Type B pancreatic cell (in vitro differentiated cells): ENCODE data around the gene BTBD9. TPM values are rescaled to one million over a fixed set of nuclear protein-coding genes. Genes with fewer than 3 reads are reported as not detected.

Experiments used
- DNase-seq: peaks from one replicate; pipeline ENCODE4 v3.0.0; 2021; ENCODE audit warnings: mixed read lengths; ENCODE audit not compliant: unreplicated experiment; ENCODE audit errors: extremely low spot score
- H3K27ac Mint-ChIP-seq: 2 replicates; pipeline ENCODE4 v1.8.0; 2021; ENCODE audit warnings: mild to moderate bottlenecking, mixed read lengths
- H3K27me3 Mint-ChIP-seq: 2 replicates; pipeline ENCODE4 v1.8.0; 2021; ENCODE audit warnings: mixed read lengths
- H3K36me3 Mint-ChIP-seq: 2 replicates; pipeline ENCODE4 v1.8.0; 2021; ENCODE audit warnings: mixed read lengths
- H3K4me1 Mint-ChIP-seq: one replicate; pipeline ENCODE4 v1.8.0; 2021; ENCODE audit warnings: mixed read lengths; ENCODE audit not compliant: unreplicated experiment
- H3K4me3 Mint-ChIP-seq: 2 replicates; pipeline ENCODE4 v1.8.0; 2021; ENCODE audit warnings: mild to moderate bottlenecking, mixed read lengths
- H3K9me3 Mint-ChIP-seq: 2 replicates; pipeline ENCODE4 v1.8.0; 2021; ENCODE audit warnings: mixed read lengths
- total RNA-seq: library from RNA; stranded (reverse); gene quantifications from 2 replicates; pipeline ENCODE4 v1.2.1, GENCODE V29; 2021; ENCODE audit warnings: low replicate concordance
- TF ChIP-seq, protein P1 (sequence below): fragments of 200-600 bp; sonication (generic); conservative IDR thresholded peaks from 2 replicates; pipeline ENCODE4 v1.5.0; 2021; ENCODE audit warnings: antibody characterized with exemption, mild to moderate bottlenecking

BTBD9 gene
- total RNA-seq, 1 donor from 2014 or later: 14.9 TPM

DNA sequence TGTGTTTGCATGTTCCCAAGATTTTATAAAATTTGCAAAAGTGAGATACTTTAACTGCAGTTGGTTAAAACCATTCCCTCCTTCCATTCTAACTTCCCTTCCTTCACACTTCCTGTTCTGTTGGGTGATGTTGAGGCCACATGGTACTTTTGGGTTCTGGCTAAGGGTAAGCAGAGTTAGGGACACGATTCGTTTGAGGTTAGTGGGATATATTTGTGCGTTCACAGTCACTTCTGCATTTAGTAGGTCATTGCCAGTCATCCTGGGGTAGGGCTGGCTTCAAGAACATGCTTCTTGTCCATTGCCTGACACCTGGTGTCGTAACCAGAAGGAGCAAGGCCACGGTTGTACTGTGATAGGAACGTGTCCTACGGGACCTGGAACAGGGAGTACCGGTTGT, 480.1 kb downstream of the BTBD9 start:
- no peaks in the 10 kb centered on the region for H3K27me3 Mint-ChIP-seq
- no peak overlapping the region for H3K27ac Mint-ChIP-seq
- H3K4me1 Mint-ChIP-seq: peaks cover 10% of the 10 kb centered on the region
- TF ChIP-seq, protein P1, sequence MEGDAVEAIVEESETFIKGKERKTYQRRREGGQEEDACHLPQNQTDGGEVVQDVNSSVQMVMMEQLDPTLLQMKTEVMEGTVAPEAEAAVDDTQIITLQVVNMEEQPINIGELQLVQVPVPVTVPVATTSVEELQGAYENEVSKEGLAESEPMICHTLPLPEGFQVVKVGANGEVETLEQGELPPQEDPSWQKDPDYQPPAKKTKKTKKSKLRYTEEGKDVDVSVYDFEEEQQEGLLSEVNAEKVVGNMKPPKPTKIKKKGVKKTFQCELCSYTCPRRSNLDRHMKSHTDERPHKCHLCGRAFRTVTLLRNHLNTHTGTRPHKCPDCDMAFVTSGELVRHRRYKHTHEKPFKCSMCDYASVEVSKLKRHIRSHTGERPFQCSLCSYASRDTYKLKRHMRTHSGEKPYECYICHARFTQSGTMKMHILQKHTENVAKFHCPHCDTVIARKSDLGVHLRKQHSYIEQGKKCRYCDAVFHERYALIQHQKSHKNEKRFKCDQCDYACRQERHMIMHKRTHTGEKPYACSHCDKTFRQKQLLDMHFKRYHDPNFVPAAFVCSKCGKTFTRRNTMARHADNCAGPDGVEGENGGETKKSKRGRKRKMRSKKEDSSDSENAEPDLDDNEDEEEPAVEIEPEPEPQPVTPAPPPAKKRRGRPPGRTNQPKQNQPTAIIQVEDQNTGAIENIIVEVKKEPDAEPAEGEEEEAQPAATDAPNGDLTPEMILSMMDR: no peak
- peaks cover 4% of the 10 kb centered on the region for H3K9me3 Mint-ChIP-seq
- DNase-seq: no peak
- no peak overlapping the region for H3K4me3 Mint-ChIP-seq
- H3K36me3 Mint-ChIP-seq: peaks cover 22% of the 10 kb centered on the region

DNA sequence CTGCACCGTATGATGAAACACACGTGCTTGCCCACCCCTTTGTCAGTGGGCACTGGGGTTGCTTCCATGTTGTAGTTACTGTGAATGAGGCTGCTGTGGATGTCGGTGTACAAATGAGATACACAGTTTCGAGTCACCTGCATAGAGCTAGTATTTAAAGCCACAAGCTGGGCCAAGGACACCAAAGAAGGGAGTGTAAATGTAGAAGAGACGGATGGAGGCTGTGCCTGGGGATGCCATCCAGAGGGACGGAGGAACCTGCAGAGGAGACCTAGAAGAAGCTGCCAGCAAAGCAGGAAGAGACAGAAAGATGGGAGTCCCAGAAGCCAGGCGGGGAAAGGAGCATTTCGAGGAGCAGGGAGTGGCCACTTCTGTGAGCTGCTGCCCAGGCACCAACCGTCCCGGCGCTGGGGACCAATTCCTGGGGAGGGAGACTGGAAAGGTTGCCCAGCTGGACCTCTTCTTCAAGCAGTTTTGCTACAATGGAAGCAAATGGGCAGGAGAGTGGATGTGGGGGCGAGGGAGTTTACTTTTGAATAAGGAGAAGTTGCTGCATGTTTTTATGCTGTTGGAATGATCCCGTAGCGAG, 480.9 kb downstream of the BTBD9 start:
- DNase-seq: no peak
- Mint-ChIP-seq H3K27ac (peak overlapping the region; percentile 11), H3K4me3 (no peak overlapping the region), H3K27me3 (no peaks in the 10 kb centered on the region), H3K36me3 (peaks cover 22% of the 10 kb centered on the region), H3K4me1 (peaks cover 6% of the 10 kb centered on the region), H3K9me3 (peaks cover 4% of the 10 kb centered on the region)
- TF ChIP-seq, protein P1: no peak

DNA sequence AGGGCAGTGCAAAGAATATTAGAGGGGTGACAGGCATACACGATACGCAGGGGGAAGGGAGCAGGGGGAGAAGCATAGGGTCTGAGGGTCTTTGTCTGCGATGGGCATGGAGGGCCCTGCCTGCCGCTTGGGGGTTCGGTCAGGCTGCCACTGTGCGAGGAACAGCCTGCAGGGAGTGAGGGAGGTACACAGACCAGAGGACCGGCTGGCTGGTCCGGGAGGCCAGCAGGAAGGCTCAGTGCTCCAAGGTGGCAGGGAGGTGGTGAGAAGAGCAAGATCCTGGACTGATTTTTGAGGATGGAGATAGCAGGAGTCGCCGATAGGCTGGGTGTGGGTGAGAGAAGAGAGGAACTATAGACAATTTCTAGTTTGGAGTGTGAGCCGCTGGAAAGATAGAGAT, 481.8 kb downstream of the BTBD9 start:
- Mint-ChIP-seq H3K27ac (no peak overlapping the region), H3K4me1 (peaks cover 10% of the 10 kb centered on the region), H3K27me3 (no peaks in the 10 kb centered on the region), H3K4me3 (no peak overlapping the region), H3K9me3 (peaks cover 4% of the 10 kb centered on the region), H3K36me3 (peaks cover 22% of the 10 kb centered on the region)
- DNase-seq: no peak
- TF ChIP-seq, protein P1: no peak

DNA sequence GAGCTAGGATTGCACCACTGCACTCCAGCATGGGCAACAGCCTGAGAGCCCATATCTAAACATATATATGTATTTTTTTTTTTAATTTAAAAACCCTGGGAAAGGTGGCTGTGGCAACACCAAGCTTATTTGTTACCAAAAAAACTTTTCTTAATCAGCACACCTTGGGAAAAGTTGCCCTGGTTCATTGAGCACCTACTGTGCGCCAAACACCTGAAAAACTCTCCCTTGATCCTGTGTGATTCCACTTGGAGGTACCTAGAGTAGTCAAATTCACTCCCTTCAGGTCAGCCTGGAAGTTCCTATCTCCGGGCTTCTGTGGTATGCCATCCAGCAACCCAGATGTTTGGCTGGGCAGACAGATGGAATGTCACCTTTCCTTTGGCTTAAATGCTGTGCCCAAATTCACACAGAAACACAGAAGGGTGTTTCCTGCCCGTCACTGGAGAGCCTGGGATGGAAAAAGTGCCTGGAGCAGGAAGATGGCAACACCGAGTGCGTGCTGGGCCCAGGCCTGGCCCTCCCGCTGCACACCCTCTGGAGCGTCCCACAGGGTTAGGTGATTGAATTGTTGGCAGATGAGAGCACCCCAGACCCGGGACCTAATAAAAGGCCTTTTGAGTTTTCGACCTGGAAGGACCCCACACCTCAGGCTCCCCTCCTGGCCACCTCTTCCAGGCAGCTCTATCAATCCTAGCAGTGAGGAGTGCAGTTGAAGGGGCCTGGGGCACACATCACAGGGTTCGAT, 482.7 kb downstream of the BTBD9 start:
- peaks cover 11% of the 10 kb centered on the region for H3K4me1 Mint-ChIP-seq
- no peak for DNase-seq
- H3K9me3 Mint-ChIP-seq: peaks cover 4% of the 10 kb centered on the region
- TF ChIP-seq, protein P1: no peak
- H3K4me3 Mint-ChIP-seq: no peak overlapping the region
- H3K27ac Mint-ChIP-seq: no peak overlapping the region
- H3K27me3 Mint-ChIP-seq: no peaks in the 10 kb centered on the region
- H3K36me3 Mint-ChIP-seq: peaks cover 22% of the 10 kb centered on the region

DNA sequence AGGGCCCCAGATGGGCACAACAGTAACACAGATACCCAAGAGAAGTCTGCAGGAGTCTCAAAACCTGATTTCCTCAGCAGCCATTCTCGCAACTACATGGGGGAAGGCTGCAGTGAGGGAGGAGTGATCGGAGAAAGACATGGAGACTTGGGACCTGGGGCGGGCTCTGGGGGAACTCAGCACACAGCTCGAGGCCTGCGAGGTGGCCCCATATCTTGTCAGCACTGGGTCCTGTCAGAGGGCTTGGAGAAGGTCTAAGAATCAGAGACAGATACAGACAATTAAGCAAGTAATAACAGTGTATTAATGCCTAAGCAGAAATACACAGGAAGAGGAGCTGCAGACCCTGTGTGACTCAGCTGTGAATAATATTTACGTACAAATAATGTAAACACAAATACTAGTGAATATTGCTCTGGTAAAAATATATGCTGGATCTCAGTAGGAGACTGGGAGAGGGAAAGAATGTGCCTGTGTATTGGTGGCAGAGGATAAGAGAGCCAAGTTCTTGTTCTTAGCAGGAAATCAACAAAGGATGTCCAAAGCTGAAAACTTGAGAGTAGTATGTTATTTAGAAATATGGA, 484.0 kb downstream of the BTBD9 start:
- Mint-ChIP-seq H3K27ac (no peak overlapping the region), H3K27me3 (no peaks in the 10 kb centered on the region), H3K36me3 (peaks cover 18% of the 10 kb centered on the region), H3K9me3 (peaks cover 4% of the 10 kb centered on the region), H3K4me1 (peaks cover 11% of the 10 kb centered on the region), H3K4me3 (no peak overlapping the region)
- TF ChIP-seq, protein P1: no peak
- no peak for DNase-seq
